HCT116 (cell line): ENCODE results near the gene PLA2G15. TPM values are rescaled to one million over a fixed set of nuclear protein-coding genes. Genes with fewer than 3 reads are reported as not detected.

Source experiments
- ATAC-seq: fragments of 200-7000 bp; cut with Tn5 transposase; 2 replicates; pipeline ENCODE4 v1.9.1; 2020; ENCODE audit warnings: mild to moderate bottlenecking, moderate library complexity
- BruUV-seq: library from RNA; stranded (reverse); fragments of 400-500 nt; replicated peaks from 2 replicates; lab custom pipeline; 2021; lab: Mats Ljungman, UMichigan
- CTCF ChIA-PET: fragments of 300-600 bp; sonication (Branson Sonifier 250); formaldehyde crosslinking; loops from one replicate; lab custom pipeline; 2021; ENCODE audit warnings: antibody characterized with exemption; lab: Charles Lee
- POLR2A ChIA-PET: fragments of 300-600, 350-600 bp; sonication (Branson Sonifier 250); formaldehyde crosslinking; loops from one replicate; lab custom pipeline; 2021; ENCODE audit warnings: antibody characterized with exemption; lab: Charles Lee
- RAD21 ChIA-PET, 2 experiments: fragments of 300-600 bp; sonication (Branson Sonifier 250); formaldehyde crosslinking; loops; one replicate each; lab custom pipeline; 2023; ENCODE audit warnings: low total read pairs in 2 of 2; ENCODE audit not compliant: uncharacterized antibody in 2 of 2, unreplicated experiment in 2 of 2, low non-redundant PET in 1 of 2; lab: Charles Lee
- DNase-seq: peaks from one replicate; pipeline ENCODE4 v3.0.0-alpha.2; 2010; ENCODE audit warnings: low read depth, low spot score
- H2AFZ ChIP-seq: fragments of 200-600 bp; shearing (Covaris generic), sonication (generic); 2 replicates; pipeline ENCODE4 v1.6.1; 2017; ENCODE audit warnings: low read depth, mixed run types, mixed read lengths, antibody characterized with exemption, low read length; ENCODE audit not compliant: poor library complexity, severe bottlenecking
- H3K27ac ChIP-seq: 2 replicates; pipeline ENCODE4 v1.5.1; 2012; ENCODE audit warnings: low read depth, low read length
- H3K27me3 ChIP-seq: fragments of 200-600 bp; sonication (generic); 2 replicates; pipeline ENCODE4 v1.6.1; 2016; ENCODE audit warnings: mixed run types, low read length, mixed read lengths; ENCODE audit not compliant: insufficient read depth
- H3K36me3 ChIP-seq, 2 experiments: fragments of 200-500 bp in 1 of 2; fragments of 200-600 bp in 1 of 2; sonication (Bioruptor generic) in 1 of 2; sonication (generic) in 1 of 2; 2 replicates each; pipeline versions ENCODE4 v1.5.1 to v1.6.1; 2014 to 2016; ENCODE audit warnings: low read length in 2 of 2, inconsistent platforms in 1 of 2, mixed read lengths in 1 of 2, mixed run types in 1 of 2; ENCODE audit not compliant: insufficient read depth in 2 of 2, control insufficient read depth in 1 of 2
- H3K4me1 ChIP-seq, 2 experiments: fragments of 200-600 bp in 1 of 2; sonication (generic) in 1 of 2; 2 replicates each; pipeline versions ENCODE4 v1.5.1 to v1.6.1; 2012 to 2017; ENCODE audit warnings: low read length in 2 of 2, inconsistent platforms in 1 of 2, mild to moderate bottlenecking in 1 of 2, mixed read lengths in 1 of 2, mixed run types in 1 of 2, moderate library complexity in 1 of 2; ENCODE audit not compliant: insufficient read depth in 2 of 2, control insufficient read depth in 1 of 2
- H3K4me2 ChIP-seq: fragments of 200-600 bp; sonication (generic); 2 replicates; pipeline ENCODE4 v1.6.1; 2017; ENCODE audit warnings: mixed run types, low read length, mixed read lengths
- H3K4me3 ChIP-seq, 2 experiments: fragments of 200-600 bp in 1 of 2; sonication (generic) in 1 of 2; replicated peaks in 1 of 2; 2 replicates each; pipeline ENCODE4 v1.5.1; 2011 to 2016; ENCODE audit warnings: low read length in 2 of 2, control low read depth in 1 of 2, low read depth in 1 of 2, mild to moderate bottlenecking in 1 of 2, mixed read lengths in 1 of 2, mixed run types in 1 of 2
- H3K79me2 ChIP-seq: fragments of 200-600 bp; sonication (generic); 2 replicates; pipeline ENCODE4 v1.6.1; 2017; ENCODE audit warnings: mild to moderate bottlenecking, mixed run types, low read length, moderate library complexity, mixed read lengths; ENCODE audit not compliant: insufficient read depth
- H3K9ac ChIP-seq: fragments of 200-600 bp; sonication (generic); 2 replicates; pipeline ENCODE4 v1.6.1; 2016; ENCODE audit warnings: low read length, mixed read lengths
- H3K9me2 ChIP-seq: fragments of 200-600 bp; sonication (generic), shearing (Covaris generic); 2 replicates; pipeline ENCODE4 v1.6.1; 2017; ENCODE audit warnings: mixed run types, mild to moderate bottlenecking, moderate library complexity; ENCODE audit not compliant: insufficient read depth
- H3K9me3 ChIP-seq, 2 experiments: fragments of 200-500 bp in 1 of 2; fragments of 200-600 bp in 1 of 2; sonication (Bioruptor generic) in 1 of 2; sonication (generic) in 1 of 2; 2 replicates each; pipeline ENCODE4 v1.6.1; 2014 to 2017; ENCODE audit warnings: low read length in 2 of 2, mixed read lengths in 2 of 2, inconsistent platforms in 1 of 2, low read depth in 1 of 2, mild to moderate bottlenecking in 1 of 2, mixed run types in 1 of 2, moderate library complexity in 1 of 2; ENCODE audit not compliant: control insufficient read depth in 1 of 2, insufficient read depth in 1 of 2
- H4K20me1 ChIP-seq: fragments of 200-600 bp; sonication (generic), shearing (Covaris generic); 2 replicates; pipeline ENCODE4 v1.6.1; 2017; ENCODE audit warnings: mixed run types, mild to moderate bottlenecking, moderate library complexity; ENCODE audit not compliant: insufficient read depth
- EGR1 ChIP-seq: IDR thresholded peaks from 2 replicates; pipeline ENCODE4 v1.6.1; 2012; ENCODE audit warnings: low read depth
- ELF1 ChIP-seq: IDR thresholded peaks from 2 replicates; pipeline ENCODE4 v1.6.1; 2012; ENCODE audit warnings: low read depth, borderline replicate concordance
- EZH2 ChIP-seq: fragments of 200-600 bp; sonication (generic); IDR thresholded peaks from 2 replicates; pipeline ENCODE4 v1.6.1; 2017; ENCODE audit warnings: antibody characterized with exemption, mixed run types
- EZH2phosphoT487 ChIP-seq: fragments of 200-600 bp; IDR thresholded peaks from 2 replicates; pipeline ENCODE4 v1.6.1; 2018; ENCODE audit warnings: antibody characterized with exemption, borderline replicate concordance
- FOSL1 ChIP-seq: IDR thresholded peaks from 2 replicates; pipeline ENCODE4 v1.6.1; 2012; ENCODE audit warnings: low read depth
- JUND ChIP-seq: IDR thresholded peaks from 2 replicates; pipeline ENCODE4 v1.6.1; 2012
- SRF ChIP-seq: IDR thresholded peaks from 2 replicates; pipeline ENCODE4 v1.6.1; 2012; ENCODE audit warnings: low read depth
- ZFX ChIP-seq: fragments of 450-650 bp; IDR thresholded peaks from 2 replicates; pipeline ENCODE4 v1.6.1; 2017
- intact Hi-C: fragments of 100-400 bp; cut with micrococcal nuclease; formaldehyde crosslinking; loops from 2 replicates; pipeline ENCODE4 v1.10.0; 2022
- total RNA-seq: library from RNA; stranded (reverse); gene quantifications from one replicate; pipeline ENCODE4 v1.2.1, GENCODE V29; 2021; ENCODE audit not compliant: unreplicated experiment
- TF ChIP-seq, protein P1 (sequence below): IDR thresholded peaks from 2 replicates; pipeline ENCODE4 v1.6.1; 2012
- TF ChIP-seq, protein P2 (sequence below), 3 experiments: fragments of 200-600 bp in 1 of 3; sonication (generic) in 1 of 3; IDR thresholded peaks in 2 of 3; conservative IDR thresholded peaks in 1 of 3; 2 replicates each; pipeline ENCODE4 v1.5.1; 2012 to 2017; ENCODE audit warnings: low read depth in 2 of 3, low read length in 2 of 3, antibody characterized with exemption in 1 of 3, borderline replicate concordance in 1 of 3, control low read depth in 1 of 3, mild to moderate bottlenecking in 1 of 3, mixed read lengths in 1 of 3, mixed run types in 1 of 3, moderate library complexity in 1 of 3; ENCODE audit not compliant: insufficient read depth in 1 of 3

PLA2G15 gene
- total RNA-seq, 1 experiment from 2014 or later: 7.5 TPM

DNA sequence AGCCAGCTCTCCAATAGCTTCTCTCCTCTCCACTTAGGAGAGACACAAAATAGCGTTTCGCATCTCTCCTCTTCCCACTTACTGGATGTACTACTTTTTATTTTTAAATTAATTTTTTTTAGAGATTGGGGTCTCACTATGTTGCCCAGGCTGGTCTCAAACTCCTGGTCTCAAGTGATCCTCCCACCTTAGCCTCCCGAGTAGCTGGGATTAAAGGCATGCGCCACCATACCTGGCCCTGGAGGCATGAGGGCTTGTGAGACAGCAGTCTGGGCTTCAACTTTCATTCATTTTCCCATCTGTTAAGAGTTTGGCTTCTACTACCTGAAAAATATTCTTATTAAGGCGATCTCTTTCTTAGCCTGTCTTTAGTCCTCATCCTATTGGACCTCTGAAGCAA is 47.3 kb downstream of the PLA2G15 start:
- Histone ChIP-seq H3K27ac (no peak overlapping the region), H3K4me1 (peaks cover 0 to 6% of the 10 kb centered on the region in 2 experiments; a peak in 1 of 4 replicates), H4K20me1 (no peaks in the 10 kb centered on the region), H3K4me3 (no peak overlapping the region), H3K9me3 (no peaks in the 10 kb centered on the region), H3K9ac (no peak overlapping the region), H3K27me3 (no peaks in the 10 kb centered on the region), H3K9me2 (no peaks in the 10 kb centered on the region), H3K79me2 (peaks cover 15% of the 10 kb centered on the region; the same call in 1 of the 2 replicates), H2AFZ (no peak overlapping the region), H3K4me2 (no peak overlapping the region), H3K36me3 (peaks cover 7 to 45% of the 10 kb centered on the region in 2 experiments; a peak in 2 of 4 replicates)
- ChIA-PET CTCF (no interaction called here), POLR2A (no interaction called here), RAD21 (interaction anchor here in 1 of 2 experiments (0.7 kb wide), 1 partner anchor 9 kb away, joined by 3 read pairs; no protein-coding TSS in a partner anchor)
- no TSS peak for BruUV-seq
- intact Hi-C loops: no loop called here
- ATAC-seq: no peak
- no peak for DNase-seq
- TF ChIP-seq EZH2phosphoT487 (no peak), ELF1 (no peak), JUND (no peak), EZH2 (no peak), FOSL1 (no peak), EGR1 (no peak), SRF (no peak), ZFX (no peak)
- TF ChIP-seq, protein P1, sequence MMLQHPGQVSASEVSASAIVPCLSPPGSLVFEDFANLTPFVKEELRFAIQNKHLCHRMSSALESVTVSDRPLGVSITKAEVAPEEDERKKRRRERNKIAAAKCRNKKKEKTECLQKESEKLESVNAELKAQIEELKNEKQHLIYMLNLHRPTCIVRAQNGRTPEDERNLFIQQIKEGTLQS: no peak
- TF ChIP-seq, protein P2, sequence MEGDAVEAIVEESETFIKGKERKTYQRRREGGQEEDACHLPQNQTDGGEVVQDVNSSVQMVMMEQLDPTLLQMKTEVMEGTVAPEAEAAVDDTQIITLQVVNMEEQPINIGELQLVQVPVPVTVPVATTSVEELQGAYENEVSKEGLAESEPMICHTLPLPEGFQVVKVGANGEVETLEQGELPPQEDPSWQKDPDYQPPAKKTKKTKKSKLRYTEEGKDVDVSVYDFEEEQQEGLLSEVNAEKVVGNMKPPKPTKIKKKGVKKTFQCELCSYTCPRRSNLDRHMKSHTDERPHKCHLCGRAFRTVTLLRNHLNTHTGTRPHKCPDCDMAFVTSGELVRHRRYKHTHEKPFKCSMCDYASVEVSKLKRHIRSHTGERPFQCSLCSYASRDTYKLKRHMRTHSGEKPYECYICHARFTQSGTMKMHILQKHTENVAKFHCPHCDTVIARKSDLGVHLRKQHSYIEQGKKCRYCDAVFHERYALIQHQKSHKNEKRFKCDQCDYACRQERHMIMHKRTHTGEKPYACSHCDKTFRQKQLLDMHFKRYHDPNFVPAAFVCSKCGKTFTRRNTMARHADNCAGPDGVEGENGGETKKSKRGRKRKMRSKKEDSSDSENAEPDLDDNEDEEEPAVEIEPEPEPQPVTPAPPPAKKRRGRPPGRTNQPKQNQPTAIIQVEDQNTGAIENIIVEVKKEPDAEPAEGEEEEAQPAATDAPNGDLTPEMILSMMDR (IDR thresholded peaks at IDR 0.05 in 2 of 3, conservative IDR thresholded peaks at IDR 0.05 in 1 of 3; ENCODE audit: borderline replicate concordance in 1 of 3, insufficient read depth in 1 of 3, low read depth in 2 of 3, low read length in 2 of 3): no peak
